CD4-positive, alpha-beta T cell treated with Interleukin-17A for 4 hours (primary cell): Measurements from ENCODE around the gene RHBDL3.
"Not testable (repeated sequence)": the region's sequence is repeated elsewhere in the genome, so short reads cannot be mapped to it uniquely, and the experiment has no call there.

Experiments used
- DNase-seq: peaks from one replicate; pipeline ENCODE4 v3.0.0-alpha.2; 2020; ENCODE audit warnings: mixed read lengths

Gene RHBDL3

DNA sequence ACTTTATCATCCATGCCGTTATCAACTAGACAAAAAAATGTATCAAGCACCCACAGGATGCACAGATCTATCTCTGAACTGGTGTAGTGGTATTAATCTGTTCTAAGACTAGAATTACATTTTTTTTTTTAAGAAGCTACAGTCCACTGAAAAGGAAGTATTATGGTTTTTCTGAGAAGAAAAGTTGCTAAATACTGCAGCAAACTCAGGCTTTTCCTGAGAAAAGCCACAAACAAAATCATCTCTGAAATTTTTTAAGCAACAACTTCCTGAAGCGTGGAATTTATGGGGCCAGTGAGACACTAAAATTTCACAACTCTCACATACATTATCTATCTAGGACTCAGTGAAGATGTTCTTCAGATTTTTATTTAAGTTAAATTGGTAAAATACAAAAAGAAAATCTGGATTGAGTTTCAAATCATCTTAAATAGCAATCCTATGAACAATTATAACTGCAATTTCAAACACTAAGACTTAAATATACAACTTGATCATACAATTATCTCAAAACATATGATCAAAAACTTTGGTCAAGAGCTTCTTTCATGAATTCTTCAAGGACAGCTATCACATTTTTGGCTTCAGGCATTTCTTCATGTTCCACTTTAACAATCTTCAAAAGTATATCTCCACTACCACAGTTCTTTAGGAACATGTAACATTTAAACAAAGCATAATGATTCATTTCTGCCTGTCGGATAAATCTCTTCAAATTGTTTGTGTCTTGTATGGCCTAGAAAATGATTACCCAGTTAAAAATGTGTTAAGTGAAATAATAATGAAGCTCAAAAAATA is 65.8 kb downstream of the RHBDL3 start:
- no peak for DNase-seq

DNA sequence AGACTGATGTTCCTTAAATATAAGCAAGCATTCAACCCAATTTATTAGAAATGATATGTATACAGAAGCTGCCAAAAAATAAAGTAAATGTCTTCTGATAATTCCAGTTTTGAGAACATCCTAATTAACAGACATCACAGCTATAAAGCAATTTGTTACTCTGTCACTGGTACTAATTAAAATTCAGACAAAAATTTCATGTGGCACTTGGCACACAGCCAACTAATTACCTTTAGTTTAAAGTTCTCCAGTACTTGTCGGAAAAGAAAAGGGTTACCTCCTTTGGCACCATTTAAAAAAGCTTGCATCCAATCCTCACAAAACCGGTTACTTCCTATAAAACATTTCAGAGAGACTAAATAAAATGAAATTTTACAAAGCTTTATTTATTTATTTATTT is 67.6 kb downstream of the RHBDL3 start:
- DNase-seq, result no peak

DNA sequence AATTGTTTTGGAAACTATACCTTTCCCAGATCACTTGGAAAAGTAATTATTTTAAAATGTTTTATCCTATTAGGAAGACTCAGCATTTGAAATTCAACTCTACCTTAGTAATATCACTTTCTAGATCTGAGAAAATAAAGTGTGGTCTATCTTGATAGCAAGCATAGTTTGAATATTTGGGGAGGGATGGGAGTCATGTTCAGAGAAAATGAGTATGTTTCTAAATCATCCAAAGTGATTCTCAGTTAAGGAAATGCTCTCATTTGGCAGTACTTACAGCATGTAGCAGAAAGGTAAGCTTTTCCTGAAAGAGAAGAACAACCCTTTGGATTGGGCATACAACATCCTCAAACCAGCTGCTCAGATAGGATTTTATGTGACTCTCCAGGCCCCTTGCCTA is 69.4 kb downstream of the RHBDL3 start:
- DNase-seq, result no peak

DNA sequence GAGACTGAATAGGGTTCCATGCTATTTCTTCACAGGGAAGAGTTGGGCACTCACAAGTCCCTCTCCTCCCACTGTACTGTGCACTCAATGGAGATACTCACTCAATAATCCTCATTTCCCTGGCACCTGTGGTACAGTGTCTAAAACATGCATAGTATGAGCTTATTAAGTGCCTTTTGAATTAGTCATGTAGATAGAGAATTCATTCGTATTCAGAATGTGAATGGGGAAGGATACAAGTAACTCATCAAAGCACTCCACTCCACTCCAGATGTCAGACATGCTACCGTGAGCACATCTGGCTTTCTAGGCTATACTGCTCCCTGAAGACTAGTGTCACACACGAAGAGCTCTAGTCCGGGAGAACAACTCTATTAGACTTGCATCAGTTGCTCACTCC is 70.1 kb downstream of the RHBDL3 start:
- no peak for DNase-seq

DNA sequence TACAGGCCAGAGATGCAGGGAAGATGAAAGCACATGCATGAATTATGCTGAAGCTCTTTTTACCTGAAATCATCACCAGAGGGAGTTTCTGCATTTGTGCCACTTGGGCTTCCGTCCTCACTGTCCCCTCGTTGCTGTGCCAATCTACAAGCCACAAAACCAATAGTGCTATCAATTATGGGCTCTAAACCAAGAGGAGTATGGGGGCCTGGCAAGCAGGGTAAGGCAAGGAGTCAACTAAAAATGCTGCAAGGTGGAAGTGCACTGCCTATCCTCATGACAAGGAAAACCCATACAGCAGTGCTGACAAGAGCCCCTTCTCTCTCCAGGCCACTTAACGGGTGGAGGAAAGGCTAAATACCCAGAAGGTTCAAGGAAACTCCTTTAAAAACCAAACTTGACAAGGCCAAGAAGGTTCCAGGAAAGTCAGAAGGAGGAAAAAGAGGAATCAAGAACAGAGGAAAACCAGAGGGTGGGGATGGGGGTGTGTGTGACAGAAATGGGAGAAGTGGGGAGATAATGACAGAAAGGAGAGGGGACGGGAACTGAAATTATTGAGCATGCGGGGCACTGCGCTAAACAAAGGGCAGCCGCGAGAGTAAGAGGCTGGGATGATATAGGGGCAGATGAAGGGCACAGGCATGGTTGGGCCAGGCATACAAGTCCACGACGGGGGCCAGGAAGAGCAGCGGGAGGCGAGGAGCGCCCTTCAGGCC is 75.7 kb downstream of the RHBDL3 start:
- peak; percentile 55 for DNase-seq

DNA sequence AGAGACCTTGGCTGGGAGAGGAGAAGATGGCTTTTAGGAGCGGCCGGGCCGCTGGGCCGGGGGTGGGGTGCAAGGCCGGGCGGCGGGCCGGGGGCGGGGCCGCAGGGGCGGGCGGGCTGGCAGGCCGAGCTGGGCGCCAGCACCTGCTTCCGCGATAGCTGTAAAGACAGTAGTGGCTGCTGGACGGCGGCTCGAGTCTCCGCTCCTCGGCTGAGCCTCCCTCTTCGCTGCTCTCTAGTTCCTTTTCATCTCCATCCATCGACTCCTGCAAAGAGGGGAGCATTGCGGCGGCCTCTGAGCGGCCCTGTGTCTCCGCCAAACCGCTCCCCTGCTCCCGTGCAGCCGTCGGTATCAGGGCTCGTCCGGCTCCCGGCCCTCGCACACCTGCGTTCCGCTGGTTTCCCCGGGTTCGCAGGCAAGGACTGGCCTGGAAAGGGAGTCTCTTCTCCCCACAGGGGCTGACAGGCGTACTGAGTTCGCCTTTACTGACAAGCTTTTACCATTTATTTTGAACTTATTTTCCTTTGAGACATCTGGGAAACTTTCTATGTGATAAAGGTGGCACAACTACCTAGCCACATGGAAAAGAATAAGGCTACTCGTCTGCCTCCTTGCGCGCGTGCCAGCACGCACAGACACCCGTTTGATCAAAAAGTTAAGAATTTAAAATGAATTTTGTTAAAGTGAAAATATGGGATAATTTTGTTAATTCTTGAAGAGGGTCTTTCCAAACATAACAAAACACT is 76.4 kb downstream of the RHBDL3 start, which contains the start of gene C17orf75:
C17orf75 (minus strand) TSS at position 317 of the 746 bp plus-strand sequence; CDS start at position 283, 34 bp downstream.
- DNase-seq, result peak; percentile 81

DNA sequence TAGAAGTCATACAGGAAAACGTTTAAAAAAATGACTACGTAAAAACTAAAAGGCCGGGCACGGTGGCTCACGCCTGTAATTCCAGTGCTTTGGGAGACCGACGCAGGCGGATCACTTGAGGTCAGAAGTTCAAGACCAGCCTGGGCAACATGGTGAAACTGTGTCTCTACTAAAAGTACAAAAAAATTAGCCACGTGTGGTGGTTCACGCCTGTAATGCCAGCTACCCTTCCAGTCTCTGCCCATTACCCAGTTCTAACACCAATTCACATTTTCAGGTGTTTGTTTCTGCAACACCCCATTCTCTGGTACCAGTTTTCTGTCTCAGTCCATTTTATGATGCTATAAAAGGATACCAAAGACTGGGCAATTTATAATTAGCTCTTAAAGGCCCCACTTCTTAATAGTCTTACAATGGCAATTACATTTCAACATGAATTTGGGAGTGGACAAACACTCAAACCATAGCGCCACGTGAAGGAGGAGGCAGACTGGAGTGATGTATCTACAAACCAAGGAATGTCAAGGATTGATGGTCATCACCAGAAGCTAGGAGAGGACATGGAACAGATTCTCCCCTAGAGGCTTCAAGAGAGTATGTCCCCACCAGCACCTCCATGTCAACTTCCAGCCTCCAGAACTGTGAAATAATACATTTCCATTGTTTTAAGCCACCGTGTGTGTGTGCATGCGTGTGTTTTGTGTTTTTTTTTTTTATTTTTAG is 77.1 kb downstream of the RHBDL3 start:
- no peak for DNase-seq

DNA sequence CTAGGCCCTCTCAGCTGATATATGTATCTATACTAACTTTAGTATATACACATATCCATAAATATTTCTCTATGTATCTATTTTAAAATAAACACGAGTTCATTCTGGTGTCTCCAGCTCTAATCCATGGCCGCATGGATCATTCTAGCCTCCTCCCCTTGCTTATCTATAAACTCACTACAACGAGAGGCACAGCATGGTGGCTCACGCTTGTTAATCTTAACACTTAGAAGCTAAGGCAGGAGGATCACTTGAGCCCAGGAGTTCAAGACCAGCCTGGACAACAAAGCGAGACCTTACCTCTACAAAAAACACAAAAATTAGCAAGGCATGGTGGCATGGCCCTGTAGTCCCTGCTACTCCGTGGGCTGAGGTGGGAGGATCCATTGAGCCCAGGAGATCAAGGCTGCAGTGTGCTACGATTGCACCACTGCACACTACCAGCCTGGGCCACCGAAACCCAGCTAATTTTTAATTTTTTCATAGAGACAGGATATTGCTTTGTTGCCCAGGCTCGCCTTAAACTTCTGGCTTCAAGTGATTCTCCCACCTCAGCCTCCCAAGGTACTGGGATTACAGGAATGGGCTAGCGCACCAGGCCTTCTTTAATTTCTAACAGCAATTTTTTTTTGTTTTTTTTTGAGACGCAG is 80.4 kb downstream of the RHBDL3 start:
- no peak for DNase-seq

DNA sequence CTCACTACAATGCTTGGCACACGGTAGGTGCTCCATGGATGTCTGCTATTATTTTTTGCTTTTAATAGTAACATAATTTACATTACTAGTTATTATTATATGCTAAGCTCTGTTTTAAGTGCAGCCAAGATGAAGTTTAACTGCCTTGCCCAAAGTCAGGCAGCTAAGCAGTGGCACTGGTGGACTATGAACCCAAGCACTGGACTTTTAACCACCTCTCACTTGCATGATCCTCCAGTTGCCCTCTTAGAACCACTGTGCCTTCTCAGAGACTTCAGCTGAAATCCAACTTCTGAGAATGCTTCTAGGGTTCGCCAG is 82.8 kb downstream of the RHBDL3 start:
- no peak for DNase-seq

DNA sequence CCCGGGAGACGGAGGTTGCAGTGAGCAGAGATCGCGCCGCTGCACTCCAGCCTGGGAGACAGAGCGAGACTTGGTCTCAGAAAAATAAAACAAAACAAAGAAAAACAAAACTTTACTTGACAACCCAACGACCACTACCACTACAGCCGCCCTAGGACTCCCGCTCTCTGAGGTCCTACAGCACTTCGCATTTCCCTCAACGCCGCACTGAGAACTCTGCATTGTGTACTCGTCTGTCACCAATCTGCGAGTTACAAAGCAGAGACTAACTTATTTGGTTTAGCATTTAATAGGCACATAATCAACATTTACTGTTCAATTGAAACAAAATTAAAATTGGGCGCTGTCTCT is 83.8 kb downstream of the RHBDL3 start:
- peak; percentile 28 for DNase-seq

DNA sequence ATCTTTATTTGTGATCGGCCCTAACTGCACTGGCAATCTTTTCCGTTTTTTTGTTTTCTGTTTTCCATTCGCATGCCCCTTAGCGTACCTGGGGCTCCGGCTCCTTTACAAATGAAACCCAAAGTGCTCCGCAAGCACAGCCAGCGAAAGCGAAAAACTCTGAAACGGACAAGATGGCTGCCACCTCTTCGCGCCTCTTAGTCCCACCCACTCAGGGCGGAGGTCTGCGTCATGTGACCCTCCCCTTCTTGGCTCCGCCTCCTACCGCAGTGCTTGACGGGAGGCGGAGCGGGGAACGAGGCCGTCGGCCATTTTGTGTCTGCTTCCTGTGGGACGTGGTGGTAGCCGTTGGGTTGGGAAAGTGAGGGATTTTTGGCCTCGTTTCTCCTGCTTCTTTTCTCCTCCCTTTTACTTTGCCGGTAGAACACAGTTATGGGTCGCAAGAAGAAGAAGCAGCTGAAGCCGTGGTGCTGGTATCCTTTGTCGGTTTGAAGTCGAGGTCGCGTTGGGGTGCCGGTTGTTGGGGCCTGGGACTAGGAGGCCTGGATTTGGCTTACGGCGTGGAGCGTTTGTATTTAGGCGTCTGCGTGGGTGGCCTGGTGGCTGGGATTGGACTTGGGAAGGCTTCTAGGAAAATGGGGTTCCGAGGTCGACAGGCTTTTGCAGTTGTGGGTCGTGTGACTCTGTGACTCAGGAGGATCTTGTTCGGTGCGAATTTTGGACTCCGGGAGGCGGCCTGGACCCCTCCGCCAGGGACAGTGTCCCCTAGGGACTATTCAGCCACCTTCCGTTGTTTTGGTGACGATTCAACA is 84.4 kb downstream of the RHBDL3 start, which contains the start of gene ZNF207:
ZNF207 (plus strand) TSS at position 304 of the 812 bp plus-strand sequence; CDS start at position 433, 129 bp downstream.
- peak; percentile 96 for DNase-seq

DNA sequence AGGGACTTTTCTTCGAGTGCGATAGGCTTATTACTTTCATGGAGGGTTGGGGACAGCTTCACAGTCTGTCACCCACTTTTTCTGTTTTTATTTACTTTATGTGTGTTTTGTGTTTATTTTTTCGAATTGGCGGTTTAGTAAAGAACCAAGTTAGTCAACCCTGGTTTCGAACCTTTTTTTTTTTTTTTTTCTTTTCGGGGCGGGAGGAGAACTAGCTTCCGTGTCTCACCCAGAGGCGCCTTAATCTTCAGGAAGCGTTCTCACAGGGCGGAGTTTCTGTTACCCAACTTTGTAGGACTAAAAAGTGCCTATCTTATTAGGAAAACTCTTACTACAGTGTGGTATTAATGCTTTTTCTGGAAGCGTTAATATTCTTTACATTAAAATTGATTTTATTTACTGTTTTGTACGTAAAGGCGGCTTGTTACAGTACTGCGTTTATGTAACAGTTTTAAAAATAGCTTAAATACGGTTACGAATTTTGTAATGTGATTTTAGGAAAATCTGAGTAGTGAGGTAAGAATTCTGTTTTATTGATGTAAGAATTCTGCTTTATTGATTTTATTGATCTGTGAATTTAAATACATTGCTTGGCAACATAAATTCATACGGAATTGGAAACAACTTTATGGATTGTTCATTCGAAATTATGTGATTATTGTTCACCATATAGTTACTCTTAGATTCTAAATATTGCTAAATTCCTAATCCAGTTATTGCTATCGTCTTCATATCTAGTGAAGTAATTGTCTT is 85.2 kb downstream of the RHBDL3 start:
- DNase-seq, result peak; percentile 51

DNA sequence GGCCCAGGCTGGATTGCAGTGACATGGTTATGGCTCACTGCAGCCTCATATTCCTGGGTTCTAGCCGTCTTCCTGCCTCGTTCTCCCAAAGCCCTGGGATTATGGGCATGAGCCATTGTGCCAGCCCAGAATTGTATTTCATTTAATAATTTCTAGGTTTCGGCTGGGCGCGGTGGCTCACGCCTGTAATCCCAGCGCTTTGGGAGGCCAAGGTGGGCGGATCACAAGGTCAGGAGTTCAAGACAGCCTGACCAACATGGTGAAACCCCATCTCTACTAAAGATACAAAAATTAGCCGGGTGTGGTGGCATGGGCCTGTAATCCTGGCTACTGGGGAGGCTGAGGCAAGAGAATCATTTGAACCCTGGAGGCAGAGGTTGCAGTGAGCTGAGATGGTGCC is 87.1 kb downstream of the RHBDL3 start:
- DNase-seq, result not testable (repeated sequence)

DNA sequence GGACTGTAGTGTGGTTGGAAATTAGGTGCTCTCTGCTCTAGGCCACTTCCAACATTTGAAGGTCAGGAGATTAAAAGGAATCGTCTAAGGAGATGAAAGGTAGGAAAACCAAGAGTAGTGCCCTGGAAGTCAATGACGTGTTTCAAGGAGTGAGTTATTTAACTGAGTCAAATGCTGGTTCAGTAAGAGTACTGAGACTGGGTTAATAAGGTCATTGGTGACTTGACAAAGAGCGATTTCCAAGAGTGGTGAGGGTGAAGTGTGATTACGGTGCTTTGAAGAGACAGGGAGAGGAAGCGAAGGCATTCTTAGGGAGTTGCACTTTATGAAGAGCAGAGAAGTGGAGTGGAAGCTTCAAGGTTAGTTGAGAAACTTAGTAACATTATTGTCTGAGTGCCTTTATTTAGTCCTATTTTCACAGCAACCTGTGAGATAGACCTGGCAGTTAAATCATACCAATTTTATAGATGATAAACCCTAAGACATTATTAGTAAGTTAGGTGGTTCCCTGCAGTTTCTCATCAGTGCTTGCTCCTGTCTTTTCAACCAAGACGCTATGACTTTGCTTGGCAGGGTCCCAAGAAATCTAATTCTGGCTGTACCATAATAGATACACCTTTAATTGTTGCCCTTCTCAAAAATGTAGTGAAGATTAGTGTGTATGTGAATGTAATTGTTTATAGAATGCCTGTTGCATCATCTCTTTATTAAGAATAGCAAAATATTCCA is 90.2 kb downstream of the RHBDL3 start:
- no peak for DNase-seq

DNA sequence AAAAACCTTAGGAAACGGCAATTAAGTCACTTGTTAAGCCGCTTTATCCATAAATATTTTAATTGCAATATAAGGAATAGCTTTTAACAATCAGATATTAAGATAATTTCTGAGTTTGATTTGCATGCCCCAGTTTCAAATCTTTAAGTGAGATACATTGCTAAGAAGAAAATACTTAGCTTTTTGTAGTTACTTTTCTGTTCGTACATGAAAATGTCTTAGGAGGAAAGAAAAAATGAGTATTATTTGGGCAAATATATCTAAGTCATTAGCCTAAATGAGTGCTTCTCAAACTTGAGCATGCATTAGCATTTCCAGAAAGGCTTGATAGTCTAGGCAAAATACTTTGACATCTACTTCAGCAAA is 90.7 kb downstream of the RHBDL3 start:
- DNase-seq, result no peak

DNA sequence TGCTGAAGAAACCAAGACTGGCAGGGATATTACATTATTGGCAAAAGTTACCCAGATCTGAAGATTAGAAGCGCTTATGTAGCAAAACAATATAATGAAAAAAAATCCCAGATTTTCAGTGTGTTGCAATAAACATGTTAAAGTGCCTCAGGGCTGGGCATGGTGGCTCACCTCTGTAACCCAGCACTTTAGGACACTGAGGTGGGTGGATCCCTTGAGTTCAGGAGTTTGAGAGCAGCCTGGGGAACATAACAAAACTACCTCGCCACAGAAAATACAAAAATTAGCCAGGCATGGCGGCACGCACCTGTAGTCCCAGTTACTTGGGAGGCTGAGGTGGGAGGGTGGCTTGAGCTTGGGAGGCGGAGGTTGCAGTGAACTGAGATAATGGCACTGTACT is 91.1 kb downstream of the RHBDL3 start:
- no peak for DNase-seq

DNA sequence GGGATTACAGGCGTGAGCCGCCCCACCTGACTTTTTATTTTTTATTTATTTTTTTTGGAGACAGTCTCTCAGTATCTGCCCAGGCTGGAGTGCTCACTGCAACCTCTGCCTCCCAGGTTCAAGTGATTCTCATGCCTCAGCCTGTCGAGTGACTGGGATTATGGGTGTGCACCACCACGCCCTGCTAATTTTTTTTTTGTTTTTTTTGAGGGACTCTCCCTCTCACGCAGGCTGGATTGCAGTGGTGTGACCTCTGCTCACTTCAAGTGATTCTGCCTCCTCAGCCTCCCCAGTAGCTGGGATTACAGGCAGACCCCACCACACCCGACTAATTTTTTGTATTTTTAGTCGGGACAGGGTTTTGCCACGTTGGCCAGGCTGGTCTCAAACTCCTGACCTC is 92.0 kb downstream of the RHBDL3 start:
- DNase-seq, result no peak

DNA sequence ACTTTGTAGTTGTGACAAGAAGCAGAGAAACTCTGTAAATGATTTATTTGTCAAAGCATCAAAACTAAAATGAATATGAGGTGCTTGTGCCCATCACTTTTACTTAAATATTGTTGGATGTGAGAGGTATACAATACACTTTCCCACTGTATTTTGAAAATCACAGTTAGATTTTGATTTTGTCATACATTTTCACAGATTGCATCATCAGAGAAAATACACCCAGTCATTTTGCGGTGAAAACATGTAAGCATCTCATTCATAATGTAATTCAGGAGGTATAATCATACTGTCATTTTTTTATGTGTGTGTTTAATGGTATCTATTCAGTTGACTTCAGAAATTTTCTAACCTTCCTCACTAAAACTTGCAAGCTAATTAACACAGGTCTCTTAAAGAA is 95.6 kb downstream of the RHBDL3 start:
- no peak for DNase-seq

DNA sequence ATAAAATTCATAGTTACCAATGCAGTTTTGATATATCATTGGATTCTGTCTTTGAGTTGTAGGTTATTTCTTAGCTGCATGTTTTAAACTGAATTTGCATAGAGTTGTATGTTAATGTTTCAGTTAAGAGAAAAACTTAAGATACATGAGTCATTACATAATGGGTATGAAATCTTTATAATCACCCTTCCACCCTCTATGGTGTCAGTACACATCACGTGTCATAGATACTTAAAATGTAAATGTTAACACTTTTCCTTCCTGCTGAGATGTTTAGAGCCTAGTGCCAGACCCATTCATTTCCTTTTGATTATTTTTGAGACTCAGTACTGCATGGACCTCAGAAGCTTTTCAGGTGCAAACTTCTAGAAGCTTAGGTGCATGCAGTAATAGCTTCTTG is 104.8 kb downstream of the RHBDL3 start:
- DNase-seq, result no peak
